Measurements from ENCODE around the gene XRRA1.

GRCh38 chr11:74846770-74847169, 102.1 kb downstream of the XRRA1 start:
- TF ChIP-seq POLR2A (IDR thresholded peaks at IDR 0.05; ENCODE audit: insufficient read depth in 1 of 2, low read depth in 2 of 2, low read length in 2 of 2) (no peak), CHD2 (IDR thresholded peaks at IDR 0.05; ENCODE audit: low read depth, low read length) (no peak), ZNF275 (CRISPR knock-in tag; IDR thresholded peaks at IDR 0.05; ENCODE audit: borderline replicate concordance) (no peak), YY1 (IDR thresholded peaks at IDR 0.05; ENCODE audit: insufficient read depth, insufficient replicate concordance, low read depth, low read length) (no peak), CTCF (CRISPR knock-in tag; IDR thresholded peaks at IDR 0.05) (no peak), HIC2 (CRISPR knock-in tag; IDR thresholded peaks at IDR 0.05; ENCODE audit: low read depth) (no peak), ZNF343 (CRISPR knock-in tag; IDR thresholded peaks at IDR 0.05) (no peak), MAX (IDR thresholded peaks at IDR 0.05) (no peak)
